SK-N-SH (cell line): ENCODE data around the gene MED22. TPM values are rescaled to one million over a fixed set of nuclear protein-coding genes. Genes with fewer than 3 reads are reported as not detected.
A peak's percentile ranks its signal among the peaks of the same experiment; 100 is the strongest.

Experiments
- CTCF ChIA-PET: fragments of 300-600, 350-600 bp; formaldehyde crosslinking; extraction: SDS; loops from one replicate; lab custom pipeline; 2021; lab: Yijun Ruan, JAX
- POLR2A ChIA-PET: fragments of 350-600 bp; sonication (Branson Sonifier 250); formaldehyde crosslinking; extraction: SDS; loops from one replicate; lab custom pipeline; 2020; ENCODE audit warnings: antibody characterized with exemption, inconsistent platforms; lab: Yijun Ruan, JAX
- DNase-seq: peaks from one replicate; pipeline ENCODE4 v3.0.0; 2012
- H2AFZ ChIP-seq: fragments of 200-600 bp; sonication (generic); 2 replicates; pipeline ENCODE4 v1.8.1; 2016; ENCODE audit warnings: antibody characterized with exemption, mild to moderate bottlenecking, low read depth
- H3F3A ChIP-seq: fragments of 200-600 bp; sonication (generic); replicated peaks from 2 replicates; pipeline ENCODE3; 2016; ENCODE audit warnings: antibody characterized with exemption, mild to moderate bottlenecking; ENCODE audit not compliant: insufficient read depth
- H3K27ac ChIP-seq, 2 experiments: fragments of 200-500 bp in 1 of 2; fragments of 200-600 bp in 1 of 2; sonication (Bioruptor generic) in 1 of 2; sonication (generic), shearing (Covaris generic) in 1 of 2; 2 replicates each; pipeline versions ENCODE4 v1.5.1 to v1.6.1; 2014 to 2016; ENCODE audit warnings: low read depth in 2 of 2, inconsistent platforms in 1 of 2, low read length in 1 of 2, mild to moderate bottlenecking in 1 of 2, mixed read lengths in 1 of 2
- H3K27me3 ChIP-seq: fragments of 200-600 bp; sonication (generic), shearing (Covaris generic); 2 replicates; pipeline ENCODE4 v1.6.1; 2016; ENCODE audit warnings: mixed run types; ENCODE audit not compliant: insufficient read depth
- H3K36me3 ChIP-seq, 2 experiments: fragments of 200-500 bp in 1 of 2; fragments of 200-600 bp in 1 of 2; sonication (Bioruptor generic) in 1 of 2; sonication (generic) in 1 of 2; replicated peaks in 1 of 2; 2 replicates each; pipeline versions ENCODE3 to v1.5.1; 2014 to 2016; ENCODE audit warnings: low read length in 1 of 2, mild to moderate bottlenecking in 1 of 2; ENCODE audit not compliant: insufficient read depth in 2 of 2, control insufficient read depth in 1 of 2
- H3K4me1 ChIP-seq, 2 experiments: fragments of 200-500 bp in 1 of 2; fragments of 200-600 bp in 1 of 2; sonication (Bioruptor generic) in 1 of 2; sonication (generic), shearing (Covaris generic) in 1 of 2; 2 replicates each; pipeline versions ENCODE4 v1.5.1 to v1.6.1; 2014 to 2016; ENCODE audit warnings: low read depth in 1 of 2, low read length in 1 of 2, mixed run types in 1 of 2; ENCODE audit not compliant: insufficient read depth in 2 of 2, control insufficient read depth in 1 of 2
- H3K4me2 ChIP-seq: fragments of 200-600 bp; sonication (generic), shearing (Covaris generic); 2 replicates; pipeline ENCODE4 v1.6.1; 2017; ENCODE audit warnings: mixed run types
- H3K4me3 ChIP-seq, 2 experiments: fragments of 200-500 bp in 1 of 2; fragments of 200-600 bp in 1 of 2; sonication (Bioruptor generic) in 1 of 2; sonication (generic), shearing (Covaris generic) in 1 of 2; 2 replicates each; pipeline versions ENCODE4 v1.5.1 to v1.8.1; 2014 to 2016; ENCODE audit warnings: low read depth in 2 of 2, inconsistent platforms in 1 of 2, low read length in 1 of 2, mild to moderate bottlenecking in 1 of 2, mixed read lengths in 1 of 2, moderate library complexity in 1 of 2
- H3K79me2 ChIP-seq: fragments of 200-600 bp; sonication (generic); 2 replicates; pipeline ENCODE4 v1.8.1; 2017; ENCODE audit warnings: mild to moderate bottlenecking; ENCODE audit not compliant: insufficient read depth
- H3K9ac ChIP-seq: fragments of 200-600 bp; sonication (generic); 2 replicates; pipeline ENCODE4 v1.6.1; 2017; ENCODE audit warnings: mixed run types
- H3K9me2 ChIP-seq: fragments of 200-600 bp; sonication (generic); 2 replicates; pipeline ENCODE4 v1.6.1; 2017; ENCODE audit warnings: mixed run types
- H3K9me3 ChIP-seq: fragments of 200-600 bp; sonication (generic); 2 replicates; pipeline ENCODE4 v1.6.1; 2017; ENCODE audit warnings: mixed run types, mild to moderate bottlenecking, moderate library complexity
- H4K20me1 ChIP-seq: fragments of 200-600 bp; sonication (generic); 2 replicates; pipeline ENCODE4 v1.6.1; 2017; ENCODE audit warnings: mild to moderate bottlenecking, mixed run types; ENCODE audit not compliant: insufficient read depth
- CTCF ChIP-seq: fragments of 200-600 bp; sonication (generic); IDR thresholded peaks from 2 replicates; pipeline ENCODE4 v1.6.1; 2017; ENCODE audit warnings: antibody characterized with exemption, mild to moderate bottlenecking, moderate library complexity
- FOXJ3 ChIP-seq: sonication (generic); formaldehyde crosslinking; IDR thresholded peaks from 2 replicates; pipeline ENCODE4 v1.5.1; 2020; ENCODE audit warnings: mild to moderate bottlenecking, missing genetic modification reagents
- FOXM1 ChIP-seq: IDR thresholded peaks from 2 replicates; pipeline ENCODE4 v1.4.0; 2012; ENCODE audit warnings: low read depth, mild to moderate bottlenecking
- GABPA ChIP-seq: IDR thresholded peaks from 2 replicates; pipeline ENCODE4 v1.4.0; 2012; ENCODE audit warnings: low read depth, mild to moderate bottlenecking
- GATA2 ChIP-seq: sonication (generic); formaldehyde crosslinking; IDR thresholded peaks from 2 replicates; pipeline ENCODE4 v1.5.0; 2020; ENCODE audit warnings: mild to moderate bottlenecking, missing genetic modification reagents
- IRF3 ChIP-seq: fragments of 150-350 bp; IDR thresholded peaks from 2 replicates; pipeline ENCODE4 v1.6.1; 2016; ENCODE audit warnings: mild to moderate bottlenecking, low read depth, low read length
- JUND ChIP-seq: IDR thresholded peaks from 2 replicates; pipeline ENCODE4 v1.4.0; 2012
- MAX ChIP-seq: IDR thresholded peaks from 2 replicates; pipeline ENCODE4 v1.4.0; 2012; ENCODE audit warnings: low read depth
- MEF2A ChIP-seq: IDR thresholded peaks from 2 replicates; pipeline ENCODE4 v1.4.0; 2012; ENCODE audit warnings: low read depth, borderline replicate concordance
- NFIC ChIP-seq: IDR thresholded peaks from 2 replicates; pipeline ENCODE4 v1.4.0; 2012; ENCODE audit warnings: borderline replicate concordance
- NRF1 ChIP-seq: IDR thresholded peaks from 2 replicates; pipeline ENCODE4 v1.6.1; 2012; ENCODE audit warnings: low read depth, mild to moderate bottlenecking, low read length
- POLR2AphosphoS5 ChIP-seq: IDR thresholded peaks from 2 replicates; pipeline ENCODE4 v1.6.1; 2012; ENCODE audit warnings: low read depth, low read length
- RAD21 ChIP-seq: IDR thresholded peaks from 2 replicates; pipeline ENCODE4 v1.6.1; 2012; ENCODE audit warnings: mild to moderate bottlenecking, low read length
- RCOR1 ChIP-seq: fragments of 150-350 bp; IDR thresholded peaks from 2 replicates; pipeline ENCODE4 v1.6.1; 2017; ENCODE audit warnings: antibody characterized with exemption, low read length
- SIN3A ChIP-seq: IDR thresholded peaks from 2 replicates; pipeline ENCODE4 v1.6.1; 2012; ENCODE audit warnings: low read depth, mild to moderate bottlenecking, low read length, moderate library complexity, borderline replicate concordance
- TEAD4 ChIP-seq: IDR thresholded peaks from 2 replicates; pipeline ENCODE4 v1.4.0; 2012; ENCODE audit warnings: mild to moderate bottlenecking, borderline replicate concordance; ENCODE audit not compliant: insufficient read depth
- USF1 ChIP-seq: IDR thresholded peaks from 2 replicates; pipeline ENCODE4 v1.4.0; 2012; ENCODE audit warnings: low read depth, borderline replicate concordance
- USF2 ChIP-seq: fragments of 150-350 bp; IDR thresholded peaks from 2 replicates; pipeline ENCODE4 v1.6.1; 2017; ENCODE audit warnings: antibody characterized with exemption, low read length, low read depth, borderline replicate concordance
- YY1 ChIP-seq: IDR thresholded peaks from 2 replicates; pipeline ENCODE4 v1.4.0; 2012; ENCODE audit warnings: low read depth, mild to moderate bottlenecking
- ZBTB33 ChIP-seq: IDR thresholded peaks from 2 replicates; pipeline ENCODE4 v1.4.0; 2012; ENCODE audit warnings: low read depth, borderline replicate concordance
- WGBS: methylation state at CpG from one replicate; pipeline ENCODE4 v1.1.6; 2017; ENCODE audit warnings: low lambda C conversion rate; 5-methylcytosine and 5-hydroxymethylcytosine counted together
- polyA plus RNA-seq, 3 experiments: library from polyadenylated mRNA; depleted of rRNA; stranded (reverse); fragments of >200 nt; gene quantifications; 2 replicates each; pipeline ENCODE4 v1.2.3, GENCODE V29; 2012

The MED22 gene
- polyA plus RNA-seq (2012; rRNA removed): 23.0 and 27.9 TPM in 2 replicates
- polyA plus RNA-seq (2012; cell fraction: cytosol; rRNA removed): 9.9 and 15.3 TPM in 2 replicates
- polyA plus RNA-seq (2012; cell fraction: nucleus; rRNA removed): 62.6 and 75.5 TPM in 2 replicates

- Histone ChIP-seq H3K27me3 (no peaks in the 10 kb centered on the region), H3K9ac (peak within 1 kb of the TSS; percentile 99), H3F3A (peaks cover 37% of the 10 kb centered on the region), H3K79me2 (peaks cover 54% of the 10 kb centered on the region), H3K36me3 (peaks cover 43 to 70% of the 10 kb centered on the region in 2 experiments), H2AFZ (peak within 1 kb of the TSS; percentile 9; the same call in 1 of the 2 replicates), H3K9me2 (no peaks in the 10 kb centered on the region), H3K9me3 (no peaks in the 10 kb centered on the region), H3K4me1 (peaks cover 8 to 27% of the 10 kb centered on the region in 2 experiments; a peak in 2 of 4 replicates), H3K27ac (peak within 1 kb of the TSS; percentile 89 to 97), H4K20me1 (peaks cover 43% of the 10 kb centered on the region), H3K4me3 (peak within 1 kb of the TSS; percentile 99), H3K4me2 (peak within 1 kb of the TSS; percentile 94)
- DNase-seq: peak; percentile 92
- 2% methylated on average over 26 of the region's 64 CpGs for WGBS
- ChIA-PET CTCF (interaction anchor here (0.7 to 1.7 kb wide), 4 partner anchors 8 to 1480 kb away, joined by 3 to 6 read pairs (median 4); partner anchors contain the start of genes SURF1 and SURF2), POLR2A (interaction anchor here (0.7 to 1.7 kb wide), 14 partner anchors 8 to 181 kb away, joined by 3 to 16 read pairs (median 4); partner anchors contain the start of genes CACFD1, STKLD1, SURF1 and SURF2)
- TF ChIP-seq POLR2AphosphoS5 (peak; percentile 100), RCOR1 (no peak; the same call in 1 of the 2 replicates), IRF3 (no peak), MEF2A (no peak), USF1 (no peak), TEAD4 (no peak), USF2 (0 out of 2 replicates have a peak, but pooled peaks have one; percentile 17), RAD21 (no peak), JUND (no peak), FOXJ3 (CRISPR knock-in tag) (no peak), NFIC (0 out of 2 replicates have a peak, but pooled peaks have one; percentile 17), CTCF (no peak), MAX (peak; percentile 88), YY1 (peak; percentile 93), ZBTB33 (peak; percentile 99), NRF1 (no peak), FOXM1 (no peak), GATA2 (CRISPR knock-in tag) (no peak), GABPA (peak; percentile 53), SIN3A (peak; percentile 94)
Measured at GRCh38 chr9:133347985-133348717, at the start of gene MED22, which contains the start of gene RPL7A. TSS of gene MED22 (minus strand) at chr9:133348131. CDS start at chr9:133346662, 1,469 bp downstream. TSS of gene RPL7A (plus strand) at chr9:133348218. CDS start at chr9:133348244, 26 bp downstream.
